SK-N-SH (cell line): Measurements from ENCODE around the gene LPP. TPM values are rescaled to one million over a fixed set of nuclear protein-coding genes. Genes with fewer than 3 reads are reported as not detected.

Experiments
- CTCF ChIA-PET: fragments of 300-600, 350-600 bp; formaldehyde crosslinking; extraction: SDS; loops from one replicate; lab custom pipeline; 2021; lab: Yijun Ruan, JAX
- POLR2A ChIA-PET: fragments of 350-600 bp; sonication (Branson Sonifier 250); formaldehyde crosslinking; extraction: SDS; loops from one replicate; lab custom pipeline; 2020; ENCODE audit warnings: antibody characterized with exemption, inconsistent platforms; lab: Yijun Ruan, JAX
- DNase-seq: peaks from one replicate; pipeline ENCODE4 v3.0.0; 2012
- H2AFZ ChIP-seq: fragments of 200-600 bp; sonication (generic); 2 replicates; pipeline ENCODE4 v1.8.1; 2016; ENCODE audit warnings: antibody characterized with exemption, mild to moderate bottlenecking, low read depth
- H3F3A ChIP-seq: fragments of 200-600 bp; sonication (generic); replicated peaks from 2 replicates; pipeline ENCODE3; 2016; ENCODE audit warnings: antibody characterized with exemption, mild to moderate bottlenecking; ENCODE audit not compliant: insufficient read depth
- H3K27ac ChIP-seq, 2 experiments: fragments of 200-500 bp in 1 of 2; fragments of 200-600 bp in 1 of 2; sonication (Bioruptor generic) in 1 of 2; sonication (generic), shearing (Covaris generic) in 1 of 2; 2 replicates each; pipeline versions ENCODE4 v1.5.1 to v1.6.1; 2014 to 2016; ENCODE audit warnings: low read depth in 2 of 2, inconsistent platforms in 1 of 2, low read length in 1 of 2, mild to moderate bottlenecking in 1 of 2, mixed read lengths in 1 of 2
- H3K27me3 ChIP-seq: fragments of 200-600 bp; sonication (generic), shearing (Covaris generic); 2 replicates; pipeline ENCODE4 v1.6.1; 2016; ENCODE audit warnings: mixed run types; ENCODE audit not compliant: insufficient read depth
- H3K36me3 ChIP-seq, 2 experiments: fragments of 200-500 bp in 1 of 2; fragments of 200-600 bp in 1 of 2; sonication (Bioruptor generic) in 1 of 2; sonication (generic) in 1 of 2; replicated peaks in 1 of 2; 2 replicates each; pipeline versions ENCODE3 to v1.5.1; 2014 to 2016; ENCODE audit warnings: low read length in 1 of 2, mild to moderate bottlenecking in 1 of 2; ENCODE audit not compliant: insufficient read depth in 2 of 2, control insufficient read depth in 1 of 2
- H3K4me1 ChIP-seq, 2 experiments: fragments of 200-500 bp in 1 of 2; fragments of 200-600 bp in 1 of 2; sonication (Bioruptor generic) in 1 of 2; sonication (generic), shearing (Covaris generic) in 1 of 2; 2 replicates each; pipeline versions ENCODE4 v1.5.1 to v1.6.1; 2014 to 2016; ENCODE audit warnings: low read depth in 1 of 2, low read length in 1 of 2, mixed run types in 1 of 2; ENCODE audit not compliant: insufficient read depth in 2 of 2, control insufficient read depth in 1 of 2
- H3K4me2 ChIP-seq: fragments of 200-600 bp; sonication (generic), shearing (Covaris generic); 2 replicates; pipeline ENCODE4 v1.6.1; 2017; ENCODE audit warnings: mixed run types
- H3K4me3 ChIP-seq, 2 experiments: fragments of 200-500 bp in 1 of 2; fragments of 200-600 bp in 1 of 2; sonication (Bioruptor generic) in 1 of 2; sonication (generic), shearing (Covaris generic) in 1 of 2; 2 replicates each; pipeline versions ENCODE4 v1.5.1 to v1.8.1; 2014 to 2016; ENCODE audit warnings: low read depth in 2 of 2, inconsistent platforms in 1 of 2, low read length in 1 of 2, mild to moderate bottlenecking in 1 of 2, mixed read lengths in 1 of 2, moderate library complexity in 1 of 2
- H3K79me2 ChIP-seq: fragments of 200-600 bp; sonication (generic); 2 replicates; pipeline ENCODE4 v1.8.1; 2017; ENCODE audit warnings: mild to moderate bottlenecking; ENCODE audit not compliant: insufficient read depth
- H3K9ac ChIP-seq: fragments of 200-600 bp; sonication (generic); 2 replicates; pipeline ENCODE4 v1.6.1; 2017; ENCODE audit warnings: mixed run types
- H3K9me2 ChIP-seq: fragments of 200-600 bp; sonication (generic); 2 replicates; pipeline ENCODE4 v1.6.1; 2017; ENCODE audit warnings: mixed run types
- H3K9me3 ChIP-seq: fragments of 200-600 bp; sonication (generic); 2 replicates; pipeline ENCODE4 v1.6.1; 2017; ENCODE audit warnings: mixed run types, mild to moderate bottlenecking, moderate library complexity
- H4K20me1 ChIP-seq: fragments of 200-600 bp; sonication (generic); 2 replicates; pipeline ENCODE4 v1.6.1; 2017; ENCODE audit warnings: mild to moderate bottlenecking, mixed run types; ENCODE audit not compliant: insufficient read depth
- CHD2 ChIP-seq: fragments of 150-350 bp; IDR thresholded peaks from 2 replicates; pipeline ENCODE4 v1.6.1; 2018; ENCODE audit warnings: low read length; ENCODE audit not compliant: partially characterized antibody
- CTCF ChIP-seq: fragments of 200-600 bp; sonication (generic); IDR thresholded peaks from 2 replicates; pipeline ENCODE4 v1.6.1; 2017; ENCODE audit warnings: antibody characterized with exemption, mild to moderate bottlenecking, moderate library complexity
- ELF1 ChIP-seq: IDR thresholded peaks from 2 replicates; pipeline ENCODE4 v1.4.0; 2012
- GABPA ChIP-seq: IDR thresholded peaks from 2 replicates; pipeline ENCODE4 v1.4.0; 2012; ENCODE audit warnings: low read depth, mild to moderate bottlenecking
- GATA2 ChIP-seq: sonication (generic); formaldehyde crosslinking; IDR thresholded peaks from 2 replicates; pipeline ENCODE4 v1.5.0; 2020; ENCODE audit warnings: mild to moderate bottlenecking, missing genetic modification reagents
- IRF3 ChIP-seq: fragments of 150-350 bp; IDR thresholded peaks from 2 replicates; pipeline ENCODE4 v1.6.1; 2016; ENCODE audit warnings: mild to moderate bottlenecking, low read depth, low read length
- JUND ChIP-seq: IDR thresholded peaks from 2 replicates; pipeline ENCODE4 v1.4.0; 2012
- MEF2A ChIP-seq: IDR thresholded peaks from 2 replicates; pipeline ENCODE4 v1.4.0; 2012; ENCODE audit warnings: low read depth, borderline replicate concordance
- NRF1 ChIP-seq: IDR thresholded peaks from 2 replicates; pipeline ENCODE4 v1.6.1; 2012; ENCODE audit warnings: low read depth, mild to moderate bottlenecking, low read length
- POLR2AphosphoS5 ChIP-seq: IDR thresholded peaks from 2 replicates; pipeline ENCODE4 v1.6.1; 2012; ENCODE audit warnings: low read depth, low read length
- RXRA ChIP-seq: IDR thresholded peaks from 2 replicates; pipeline ENCODE4 v1.4.0; 2012; ENCODE audit warnings: low read depth, mild to moderate bottlenecking, borderline replicate concordance
- SIN3A ChIP-seq: IDR thresholded peaks from 2 replicates; pipeline ENCODE4 v1.6.1; 2012; ENCODE audit warnings: low read depth, mild to moderate bottlenecking, low read length, moderate library complexity, borderline replicate concordance
- SMC3 ChIP-seq: IDR thresholded peaks from 2 replicates; pipeline ENCODE4 v1.6.1; 2012; ENCODE audit warnings: low read depth, low read length, improper control_type of control experiment
- TAF1 ChIP-seq: IDR thresholded peaks from 2 replicates; pipeline ENCODE4 v1.6.1; 2012; ENCODE audit warnings: low read depth, mild to moderate bottlenecking, low read length, moderate library complexity, borderline replicate concordance
- TEAD4 ChIP-seq: IDR thresholded peaks from 2 replicates; pipeline ENCODE4 v1.4.0; 2012; ENCODE audit warnings: mild to moderate bottlenecking, borderline replicate concordance; ENCODE audit not compliant: insufficient read depth
- USF1 ChIP-seq: IDR thresholded peaks from 2 replicates; pipeline ENCODE4 v1.4.0; 2012; ENCODE audit warnings: low read depth, borderline replicate concordance
- USF2 ChIP-seq: fragments of 150-350 bp; IDR thresholded peaks from 2 replicates; pipeline ENCODE4 v1.6.1; 2017; ENCODE audit warnings: antibody characterized with exemption, low read length, low read depth, borderline replicate concordance
- WGBS: methylation state at CpG from one replicate; pipeline ENCODE4 v1.1.6; 2017; ENCODE audit warnings: low lambda C conversion rate; 5-methylcytosine and 5-hydroxymethylcytosine counted together
- polyA plus RNA-seq, 3 experiments: library from polyadenylated mRNA; depleted of rRNA; stranded (reverse); fragments of >200 nt; gene quantifications; 2 replicates each; pipeline ENCODE4 v1.2.3, GENCODE V29; 2012

Gene LPP
- polyA plus RNA-seq, 1 of the 3 experiments (the other 2 are of a cell fraction) = 6.6 TPM

- no peak for DNase-seq
- Histone ChIP-seq H4K20me1 (no peaks in the 10 kb centered on the region), H3K4me3 (no peak overlapping the region), H3K79me2 (peaks cover 65% of the 10 kb centered on the region), H3F3A (peaks cover 79% of the 10 kb centered on the region), H2AFZ (no peak overlapping the region), H3K9me3 (no peaks in the 10 kb centered on the region), H3K9ac (no peak overlapping the region), H3K4me1 (peaks cover 2 to 69% of the 10 kb centered on the region in 2 experiments), H3K9me2 (no peaks in the 10 kb centered on the region), H3K27ac (peak overlapping the region in 1 of 2 experiments; percentile 99; a peak in 3 of 4 replicates), H3K4me2 (no peak overlapping the region), H3K27me3 (no peaks in the 10 kb centered on the region), H3K36me3 (peaks cover 0 to 4% of the 10 kb centered on the region in 2 experiments)
- TF ChIP-seq NRF1 = no peak
- no peak for TF ChIP-seq GATA2 (CRISPR knock-in tag)
- no peak for TF ChIP-seq CHD2
- no peak for TF ChIP-seq POLR2AphosphoS5
- no peak for TF ChIP-seq MEF2A
- no peak for TF ChIP-seq CTCF
- TF ChIP-seq ELF1 = no peak
- TF ChIP-seq GABPA = no peak
- TF ChIP-seq IRF3 = no peak
- TF ChIP-seq JUND = no peak
- no peak for TF ChIP-seq SMC3
- no peak for TF ChIP-seq USF1
- no peak for TF ChIP-seq SIN3A
- no peak for TF ChIP-seq RXRA
- TF ChIP-seq TEAD4 = no peak
- TF ChIP-seq USF2 = no peak
- no peak for TF ChIP-seq TAF1
- CTCF ChIA-PET = no interaction called here
- POLR2A ChIA-PET = no interaction called here
- 57% methylated on average over 4 of the region's 4 CpGs for WGBS
These were observed 115.1 kb downstream of the LPP start for GRCh38 chr3:188269040-188269439.
